ENCODE results near the gene RTF1.

The RTF1 gene

GRCh38 chr15:41511899-41512369, 95.0 kb downstream of the RTF1 start:
- no peaks in the 10 kb centered on the region for H3K36me3 ChIP-seq (ENCODE audit: control insufficient read depth, insufficient read depth, low read length, severe bottlenecking)
- H3K4me3 ChIP-seq (ENCODE audit: low read length) = no peak overlapping the region
- peaks cover 11% of the 10 kb centered on the region for H3K4me1 ChIP-seq (ENCODE audit: control insufficient read depth, insufficient read depth, low read length)
- H3K27me3 ChIP-seq (replicated peaks; ENCODE audit: control insufficient read depth, insufficient read depth, low read length) = peaks cover 26% of the 10 kb centered on the region
- DNase-seq (ENCODE audit: low read depth) = no peak
- H3K9ac ChIP-seq (ENCODE audit: low read length) = no peak overlapping the region
- H3K9me3 ChIP-seq (ENCODE audit: control insufficient read depth, low read length) = no peaks in the 10 kb centered on the region

GRCh38 chr15:41512512-41512939, 95.6 kb downstream of the RTF1 start:
- DNase-seq (ENCODE audit: low read depth) = no peak
- Histone ChIP-seq H3K27me3 (replicated peaks; ENCODE audit: control insufficient read depth, insufficient read depth, low read length) (peaks cover 26% of the 10 kb centered on the region), H3K9ac (ENCODE audit: low read length) (no peak overlapping the region), H3K4me3 (ENCODE audit: low read length) (peak overlapping the region; percentile 61), H3K4me1 (ENCODE audit: control insufficient read depth, insufficient read depth, low read length) (peaks cover 11% of the 10 kb centered on the region), H3K9me3 (ENCODE audit: control insufficient read depth, low read length) (no peaks in the 10 kb centered on the region), H3K36me3 (ENCODE audit: control insufficient read depth, insufficient read depth, low read length, severe bottlenecking) (peaks cover 5% of the 10 kb centered on the region)

- H3K4me3 ChIP-seq (ENCODE audit: low read length) = peak overlapping the region; percentile 61
- peak; percentile 61 for DNase-seq (ENCODE audit: low read depth)
- no peaks in the 10 kb centered on the region for H3K9me3 ChIP-seq (ENCODE audit: control insufficient read depth, low read length)
- H3K4me1 ChIP-seq (ENCODE audit: control insufficient read depth, insufficient read depth, low read length) = peaks cover 11% of the 10 kb centered on the region
- no peak overlapping the region for H3K9ac ChIP-seq (ENCODE audit: low read length)
- H3K27me3 ChIP-seq (replicated peaks; ENCODE audit: control insufficient read depth, insufficient read depth, low read length) = peaks cover 23% of the 10 kb centered on the region
- peaks cover 9% of the 10 kb centered on the region for H3K36me3 ChIP-seq (ENCODE audit: control insufficient read depth, insufficient read depth, low read length, severe bottlenecking)
Measured at GRCh38 chr15:41512940-41513505, 96.1 kb downstream of the RTF1 start.

- peak within 1 kb of the TSS; percentile 61 for H3K4me3 ChIP-seq (ENCODE audit: low read length)
Measured at GRCh38 chr15:41513506-41514227, 96.8 kb downstream of the RTF1 start, which contains the start of gene LTK. Gene LTK (minus strand): TSS chr15:41513827. CDS start chr15:41513709, 118 bp downstream.

GRCh38 chr15:41517895-41518449, 101.1 kb downstream of the RTF1 start:
- Histone ChIP-seq H3K4me3 (ENCODE audit: low read length) (no peak overlapping the region), H3K9ac (ENCODE audit: low read length) (no peak overlapping the region), H3K27me3 (replicated peaks; ENCODE audit: control insufficient read depth, insufficient read depth, low read length) (peaks cover 12% of the 10 kb centered on the region), H3K9me3 (ENCODE audit: control insufficient read depth, low read length) (no peaks in the 10 kb centered on the region), H3K4me1 (ENCODE audit: control insufficient read depth, insufficient read depth, low read length) (peaks cover 7% of the 10 kb centered on the region), H3K36me3 (ENCODE audit: control insufficient read depth, insufficient read depth, low read length, severe bottlenecking) (peaks cover 21% of the 10 kb centered on the region)
- no peak for DNase-seq (ENCODE audit: low read depth)

More at GRCh38 chr15:41513506-41514227, 96.8 kb downstream of the RTF1 start, which contains the start of gene LTK:
- Histone ChIP-seq H3K9me3 (ENCODE audit: control insufficient read depth, low read length) (no peaks in the 10 kb centered on the region), H3K27me3 (replicated peaks; ENCODE audit: control insufficient read depth, insufficient read depth, low read length) (peaks cover 23% of the 10 kb centered on the region), H3K36me3 (ENCODE audit: control insufficient read depth, insufficient read depth, low read length, severe bottlenecking) (peaks cover 9% of the 10 kb centered on the region), H3K4me1 (ENCODE audit: control insufficient read depth, insufficient read depth, low read length) (peaks cover 11% of the 10 kb centered on the region), H3K9ac (ENCODE audit: low read length) (no peak within 1 kb of the TSS)
- DNase-seq (ENCODE audit: low read depth) = no peak

- Histone ChIP-seq H3K27me3 (replicated peaks; ENCODE audit: control insufficient read depth, insufficient read depth, low read length) (no peaks in the 10 kb centered on the region), H3K9ac (ENCODE audit: low read length) (no peak overlapping the region), H3K4me3 (ENCODE audit: low read length) (no peak overlapping the region), H3K9me3 (ENCODE audit: control insufficient read depth, low read length) (no peaks in the 10 kb centered on the region), H3K4me1 (ENCODE audit: control insufficient read depth, insufficient read depth, low read length) (no peaks in the 10 kb centered on the region), H3K36me3 (ENCODE audit: control insufficient read depth, insufficient read depth, low read length, severe bottlenecking) (peaks cover 33% of the 10 kb centered on the region)
- no peak for DNase-seq (ENCODE audit: low read depth)
Measured at GRCh38 chr15:41520636-41521035, 103.7 kb downstream of the RTF1 start.

GRCh38 chr15:41521614-41522013, 104.7 kb downstream of the RTF1 start:
- no peaks in the 10 kb centered on the region for H3K9me3 ChIP-seq (ENCODE audit: control insufficient read depth, low read length)
- no peak for DNase-seq (ENCODE audit: low read depth)
- H3K36me3 ChIP-seq (ENCODE audit: control insufficient read depth, insufficient read depth, low read length, severe bottlenecking) = peaks cover 40% of the 10 kb centered on the region
- no peaks in the 10 kb centered on the region for H3K4me1 ChIP-seq (ENCODE audit: control insufficient read depth, insufficient read depth, low read length)
- H3K27me3 ChIP-seq (replicated peaks; ENCODE audit: control insufficient read depth, insufficient read depth, low read length) = no peaks in the 10 kb centered on the region
- H3K9ac ChIP-seq (ENCODE audit: low read length) = no peak overlapping the region
- H3K4me3 ChIP-seq (ENCODE audit: low read length) = no peak overlapping the region

GRCh38 chr15:41523097-41523496, 106.2 kb downstream of the RTF1 start:
- Histone ChIP-seq H3K9ac (ENCODE audit: low read length) (no peak overlapping the region), H3K27me3 (replicated peaks; ENCODE audit: control insufficient read depth, insufficient read depth, low read length) (no peaks in the 10 kb centered on the region), H3K9me3 (ENCODE audit: control insufficient read depth, low read length) (no peaks in the 10 kb centered on the region), H3K4me3 (ENCODE audit: low read length) (no peak overlapping the region), H3K36me3 (ENCODE audit: control insufficient read depth, insufficient read depth, low read length, severe bottlenecking) (peaks cover 46% of the 10 kb centered on the region), H3K4me1 (ENCODE audit: control insufficient read depth, insufficient read depth, low read length) (no peaks in the 10 kb centered on the region)
- DNase-seq (ENCODE audit: low read depth) = peak; percentile 19

- DNase-seq (ENCODE audit: low read depth) = no peak
- H3K36me3 ChIP-seq (ENCODE audit: control insufficient read depth, insufficient read depth, low read length, severe bottlenecking) = peaks cover 83% of the 10 kb centered on the region
Measured at GRCh38 chr15:41530363-41530956, 113.6 kb downstream of the RTF1 start.

More at GRCh38 chr15:41530363-41530956, 113.6 kb downstream of the RTF1 start:
- H3K4me3 ChIP-seq (ENCODE audit: low read length) = no peak overlapping the region
- H3K27me3 ChIP-seq (replicated peaks; ENCODE audit: control insufficient read depth, insufficient read depth, low read length) = no peaks in the 10 kb centered on the region
- no peaks in the 10 kb centered on the region for H3K4me1 ChIP-seq (ENCODE audit: control insufficient read depth, insufficient read depth, low read length)
- no peak overlapping the region for H3K9ac ChIP-seq (ENCODE audit: low read length)
- H3K9me3 ChIP-seq (ENCODE audit: control insufficient read depth, low read length) = no peaks in the 10 kb centered on the region
